ENCODE data around the gene KCNK5. TPM values are rescaled to one million over a fixed set of nuclear protein-coding genes. Genes with fewer than 3 reads are reported as not detected.

The KCNK5 gene
- total RNA-seq, 1 donor from 2014 or later: not detected

- Mint-ChIP-seq H3K4me3 (ENCODE audit: unreplicated experiment) (no peak overlapping the region), H3K4me1 (ENCODE audit: unreplicated experiment) (no peaks in the 10 kb centered on the region), H3K9me3 (ENCODE audit: unreplicated experiment) (no peaks in the 10 kb centered on the region), H3K36me3 (ENCODE audit: unreplicated experiment) (no peaks in the 10 kb centered on the region), H3K27me3 (ENCODE audit: unreplicated experiment) (no peaks in the 10 kb centered on the region), H3K27ac (ENCODE audit: unreplicated experiment) (no peak overlapping the region)
- no peak for TF ChIP-seq CTCF (IDR thresholded peaks at IDR 0.05)
- DNase-seq (ENCODE audit: extremely low spot score, unreplicated experiment): no peak
These were observed 39.2 kb downstream of the KCNK5 start for GRCh38 chr6:39189915-39190544.

DNA sequence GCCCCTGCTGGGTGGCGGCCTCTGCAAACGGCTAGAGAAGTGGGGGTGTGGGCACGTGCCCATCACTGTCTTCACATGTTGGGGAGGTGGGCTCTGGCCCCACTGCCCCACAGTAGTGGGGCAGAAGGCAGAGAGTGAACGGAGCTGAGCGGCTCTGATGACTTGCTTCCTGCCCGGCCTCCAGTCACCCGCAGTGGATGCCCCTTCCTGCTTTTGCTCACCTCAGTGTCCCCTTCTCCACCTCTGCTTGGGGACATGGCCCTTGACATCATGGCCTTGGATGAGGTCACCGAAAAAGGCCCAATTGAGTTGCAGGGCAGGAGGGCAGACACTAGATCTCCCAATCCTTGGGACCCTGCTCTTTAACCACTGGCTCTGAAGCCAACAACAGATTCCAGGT is 40.1 kb downstream of the KCNK5 start:
- Mint-ChIP-seq H3K27me3 (ENCODE audit: unreplicated experiment) (no peaks in the 10 kb centered on the region), H3K4me3 (ENCODE audit: unreplicated experiment) (no peak overlapping the region), H3K4me1 (ENCODE audit: unreplicated experiment) (no peaks in the 10 kb centered on the region), H3K9me3 (ENCODE audit: unreplicated experiment) (no peaks in the 10 kb centered on the region), H3K27ac (ENCODE audit: unreplicated experiment) (no peak overlapping the region), H3K36me3 (ENCODE audit: unreplicated experiment) (no peaks in the 10 kb centered on the region)
- TF ChIP-seq CTCF (IDR thresholded peaks at IDR 0.05): no peak
- DNase-seq (ENCODE audit: extremely low spot score, unreplicated experiment): no peak

GRCh38 chr6:39188571-39188970 is 40.7 kb downstream of the KCNK5 start:
- DNase-seq (ENCODE audit: extremely low spot score, unreplicated experiment): no peak
- no peaks in the 10 kb centered on the region for H3K36me3 Mint-ChIP-seq (ENCODE audit: unreplicated experiment)
- H3K4me3 Mint-ChIP-seq (ENCODE audit: unreplicated experiment): no peak overlapping the region
- no peak overlapping the region for H3K27ac Mint-ChIP-seq (ENCODE audit: unreplicated experiment)
- no peak for TF ChIP-seq CTCF (IDR thresholded peaks at IDR 0.05)
- no peaks in the 10 kb centered on the region for H3K9me3 Mint-ChIP-seq (ENCODE audit: unreplicated experiment)
- H3K4me1 Mint-ChIP-seq (ENCODE audit: unreplicated experiment): no peaks in the 10 kb centered on the region
- H3K27me3 Mint-ChIP-seq (ENCODE audit: unreplicated experiment): no peaks in the 10 kb centered on the region

DNA sequence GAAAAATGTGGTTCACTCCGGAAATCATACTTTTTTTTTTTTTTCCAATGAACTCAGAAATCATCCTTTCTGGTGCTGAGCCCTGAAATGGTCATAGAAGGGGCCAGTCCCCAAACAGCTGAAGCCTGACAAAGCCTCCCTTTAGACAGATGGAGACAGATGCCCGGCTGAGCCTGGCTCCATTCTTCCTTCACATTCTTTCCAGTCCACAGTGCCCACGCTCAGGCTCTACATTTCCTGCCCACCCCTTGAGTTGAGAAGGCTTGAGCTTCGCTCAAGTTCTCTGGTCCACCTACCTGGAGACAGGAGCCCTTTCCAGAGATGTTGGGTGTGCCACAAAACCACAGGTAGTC is 41.2 kb downstream of the KCNK5 start:
- Mint-ChIP-seq H3K27ac (ENCODE audit: unreplicated experiment) (no peak overlapping the region), H3K27me3 (ENCODE audit: unreplicated experiment) (no peaks in the 10 kb centered on the region), H3K36me3 (ENCODE audit: unreplicated experiment) (no peaks in the 10 kb centered on the region), H3K4me3 (ENCODE audit: unreplicated experiment) (no peak overlapping the region), H3K9me3 (ENCODE audit: unreplicated experiment) (no peaks in the 10 kb centered on the region), H3K4me1 (ENCODE audit: unreplicated experiment) (no peaks in the 10 kb centered on the region)
- no peak for DNase-seq (ENCODE audit: extremely low spot score, unreplicated experiment)
- TF ChIP-seq CTCF (IDR thresholded peaks at IDR 0.05): no peak

- Mint-ChIP-seq H3K27ac (ENCODE audit: unreplicated experiment) (no peak overlapping the region), H3K27me3 (ENCODE audit: unreplicated experiment) (no peaks in the 10 kb centered on the region), H3K4me1 (ENCODE audit: unreplicated experiment) (no peaks in the 10 kb centered on the region), H3K4me3 (ENCODE audit: unreplicated experiment) (no peak overlapping the region), H3K9me3 (ENCODE audit: unreplicated experiment) (no peaks in the 10 kb centered on the region), H3K36me3 (ENCODE audit: unreplicated experiment) (no peaks in the 10 kb centered on the region)
- DNase-seq (ENCODE audit: extremely low spot score, unreplicated experiment): no peak
- TF ChIP-seq CTCF (IDR thresholded peaks at IDR 0.05): no peak
These were observed 44.2 kb downstream of the KCNK5 start for GRCh38 chr6:39184906-39185580.

Data from osteocyte (in vitro differentiated cells).